RPMI7951 (cell line): ENCODE data around the gene HENMT1. TPM values are rescaled to one million over a fixed set of nuclear protein-coding genes. Genes with fewer than 3 reads are reported as not detected.

ENCODE experiments used
- DNase-seq: peaks from one replicate; pipeline ENCODE4 v3.0.0-alpha.2; 2012; ENCODE audit warnings: low read depth
- total RNA-seq: library from RNA; depleted of rRNA; stranded (reverse); fragments of >200 nt; shearing (Covaris generic); gene quantifications from 2 replicates; pipeline ENCODE4 v1.2.3, GENCODE V29; 2014; rRNA removed

The HENMT1 gene
- total RNA-seq, 1 experiment from 2014 or later = 16.7 TPM

GRCh38 chr1:108627951-108628350 is 32.9 kb downstream of the HENMT1 start:
- DNase-seq = no peak

GRCh38 chr1:108627256-108627655 is 33.6 kb downstream of the HENMT1 start:
- no peak for DNase-seq

GRCh38 chr1:108624069-108624468 is 36.8 kb downstream of the HENMT1 start:
- DNase-seq = no peak

GRCh38 chr1:108617724-108618056 is 43.2 kb downstream of the HENMT1 start:
- no peak for DNase-seq

GRCh38 chr1:108617008-108617723 is 43.7 kb downstream of the HENMT1 start:
- no peak for DNase-seq

GRCh38 chr1:108615544-108615943 is 45.3 kb downstream of the HENMT1 start:
- no peak for DNase-seq

- no peak for DNase-seq
These were observed 48.4 kb downstream of the HENMT1 start for GRCh38 chr1:108612496-108612895.

GRCh38 chr1:108611984-108612383 is 48.9 kb downstream of the HENMT1 start:
- no peak for DNase-seq

GRCh38 chr1:108610073-108610472 is 50.8 kb downstream of the HENMT1 start:
- DNase-seq = no peak

- no peak for DNase-seq
These were observed 51.3 kb downstream of the HENMT1 start for GRCh38 chr1:108609483-108610049.

GRCh38 chr1:108606478-108606877 is 54.4 kb downstream of the HENMT1 start:
- DNase-seq = no peak

- DNase-seq = no peak
These were observed 55.3 kb downstream of the HENMT1 start for GRCh38 chr1:108605633-108606032.

GRCh38 chr1:108601708-108602410 is 59.0 kb downstream of the HENMT1 start:
- DNase-seq = peak; percentile 72

GRCh38 chr1:108600504-108600903 is 60.4 kb downstream of the HENMT1 start:
- peak; percentile 39 for DNase-seq

GRCh38 chr1:108598340-108598739 is 62.6 kb downstream of the HENMT1 start:
- DNase-seq = no peak

Other genes starting within 250 kb of the HENMT1 start
- 2.5 TPM in 2 replicates for gene NBPF6, start 210.8 kb downstream of the HENMT1 start, total RNA-seq
- gene EEIG2, start 101.0 kb downstream of the HENMT1 start, total RNA-seq = 40.5 and 47.8 TPM in 2 replicates
- gene PRPF38B, start 31.2 kb upstream of the HENMT1 start, total RNA-seq = 13.7 and 16.0 TPM in 2 replicates
- 0.12 TPM in 1 of 2 replicates, not detected in the other for gene FNDC7, start 51.8 kb upstream of the HENMT1 start, total RNA-seq
- gene STXBP3, start 85.6 kb upstream of the HENMT1 start, total RNA-seq = 69.2 and 76.8 TPM in 2 replicates
- gene AKNAD1, start 196.0 kb upstream of the HENMT1 start, total RNA-seq = 4.0 and 4.7 TPM in 2 replicates
- gene GPSM2, start 215.9 kb upstream of the HENMT1 start, total RNA-seq = 126 and 151 TPM in 2 replicates